Umbilical cord (tissue), 2 donors: ENCODE data around the gene TPCN2. TPM values are rescaled to one million over a fixed set of nuclear protein-coding genes. Genes with fewer than 3 reads are reported as not detected.

Source experiments
- DNase-seq: peaks from one replicate; pipeline ENCODE4 v3.0.0-alpha.2; 2015; ENCODE audit warnings: low spot score
- total RNA-seq: library from RNA; depleted of rRNA; stranded (reverse); fragments of >200 nt; gene quantifications from one replicate; pipeline ENCODE4 v1.2.3, GENCODE V29; 2014; ENCODE audit warnings: low replicate concordance; ENCODE audit not compliant: insufficient read depth

TPCN2 gene
- total RNA-seq, 1 donor from 2014 or later = 11.3 TPM

- no peak for DNase-seq
Measured at GRCh38 chr11:69057236-69057635, 8.5 kb downstream of the TPCN2 start.

GRCh38 chr11:69057801-69058200 lies 9.1 kb downstream of the TPCN2 start:
- DNase-seq = no peak

- no peak for DNase-seq
Measured at GRCh38 chr11:69058511-69059270, 10.0 kb downstream of the TPCN2 start.

GRCh38 chr11:69059429-69059828 lies 10.7 kb downstream of the TPCN2 start:
- DNase-seq = no peak

- DNase-seq = no peak
Measured at GRCh38 chr11:69059985-69060384, 11.3 kb downstream of the TPCN2 start.

- no peak for DNase-seq
Measured at GRCh38 chr11:69060806-69061712, 12.3 kb downstream of the TPCN2 start.

- DNase-seq = no peak
Measured at GRCh38 chr11:69061713-69062053, 13.0 kb downstream of the TPCN2 start.

GRCh38 chr11:69062169-69062855 lies 13.6 kb downstream of the TPCN2 start:
- DNase-seq = no peak

- no peak for DNase-seq
Measured at GRCh38 chr11:69062873-69063651, 14.3 kb downstream of the TPCN2 start.

- no peak for DNase-seq
Measured at GRCh38 chr11:69063652-69064260, 15.0 kb downstream of the TPCN2 start.

- no peak for DNase-seq
Measured at GRCh38 chr11:69064394-69064957, 15.7 kb downstream of the TPCN2 start.

- DNase-seq = no peak
Measured at GRCh38 chr11:69065147-69065710, 16.5 kb downstream of the TPCN2 start.

GRCh38 chr11:69066122-69067112 lies 17.7 kb downstream of the TPCN2 start:
- DNase-seq = no peak

- DNase-seq = no peak
Measured at GRCh38 chr11:69067200-69067599, 18.5 kb downstream of the TPCN2 start.

- no peak for DNase-seq
Measured at GRCh38 chr11:69071086-69071800, 22.5 kb downstream of the TPCN2 start.

GRCh38 chr11:69071956-69072355 lies 23.2 kb downstream of the TPCN2 start:
- no peak for DNase-seq

- DNase-seq = no peak
Measured at GRCh38 chr11:69073469-69073868, 24.7 kb downstream of the TPCN2 start.

GRCh38 chr11:69074375-69075140 lies 25.8 kb downstream of the TPCN2 start:
- DNase-seq = no peak
